ENCODE results near the gene KCNQ1.

Gene KCNQ1

GRCh38 chr11:2649848-2650247 is 205.0 kb downstream of the KCNQ1 start:
- Histone ChIP-seq H4K20me1 (ENCODE audit: insufficient read depth, low read length) (no peaks in the 10 kb centered on the region), H3K36me3 (ENCODE audit: insufficient read depth, low read length) (no peaks in the 10 kb centered on the region), H3K9ac (ENCODE audit: low read depth, low read length) (no peak overlapping the region), H3K79me2 (ENCODE audit: insufficient read depth, low read length) (no peaks in the 10 kb centered on the region), H3K4me1 (ENCODE audit: insufficient read depth, low read length) (no peaks in the 10 kb centered on the region), H3K27ac (ENCODE audit: low read length) (no peak overlapping the region), H2AFZ (ENCODE audit: low read depth, low read length) (no peak overlapping the region), H3K9me3 (ENCODE audit: insufficient read depth, low read length, severe bottlenecking) (peaks cover 25% of the 10 kb centered on the region), H3K4me3 (ENCODE audit: low read depth in 1 of 2, low read length in 2 of 2) (no peak overlapping the region), H3K4me2 (ENCODE audit: insufficient read depth, low read length) (no peak overlapping the region), H3K27me3 (ENCODE audit: insufficient read depth, low read length, poor library complexity) (no peaks in the 10 kb centered on the region)
- no peak for ATAC-seq (ENCODE audit: insufficient read depth, low read depth)
- no peak for TF ChIP-seq CTCF (IDR thresholded peaks at IDR 0.05; ENCODE audit: borderline replicate concordance, extremely low read depth, low read length, poor library complexity, severe bottlenecking)
- no peak for TF ChIP-seq EZH2 (IDR thresholded peaks at IDR 0.05; ENCODE audit: borderline replicate concordance, low read depth, low read length, severe bottlenecking)
- DNase-seq, result no peak

- no peak overlapping the region for H3K4me2 ChIP-seq (ENCODE audit: insufficient read depth, low read length)
- H3K27me3 ChIP-seq (ENCODE audit: insufficient read depth, low read length, poor library complexity), result no peaks in the 10 kb centered on the region
- H3K9ac ChIP-seq (ENCODE audit: low read depth, low read length), result no peak overlapping the region
- H3K4me1 ChIP-seq (ENCODE audit: insufficient read depth, low read length), result no peaks in the 10 kb centered on the region
- ATAC-seq (ENCODE audit: insufficient read depth, low read depth) (no peak), DNase-seq (no peak)
- no peak for TF ChIP-seq EZH2 (IDR thresholded peaks at IDR 0.05; ENCODE audit: borderline replicate concordance, low read depth, low read length, severe bottlenecking)
- TF ChIP-seq CTCF (IDR thresholded peaks at IDR 0.05; ENCODE audit: borderline replicate concordance, extremely low read depth, low read length, poor library complexity, severe bottlenecking), result no peak
- no peaks in the 10 kb centered on the region for H3K79me2 ChIP-seq (ENCODE audit: insufficient read depth, low read length)
- H3K36me3 ChIP-seq (ENCODE audit: insufficient read depth, low read length), result no peaks in the 10 kb centered on the region
- no peak overlapping the region for H2AFZ ChIP-seq (ENCODE audit: low read depth, low read length)
- peaks cover 20% of the 10 kb centered on the region for H3K9me3 ChIP-seq (ENCODE audit: insufficient read depth, low read length, severe bottlenecking)
- H3K4me3 ChIP-seq (ENCODE audit: low read depth in 1 of 2, low read length in 2 of 2), result no peak overlapping the region
- no peaks in the 10 kb centered on the region for H4K20me1 ChIP-seq (ENCODE audit: insufficient read depth, low read length)
- no peak overlapping the region for H3K27ac ChIP-seq (ENCODE audit: low read length)
Measured at GRCh38 chr11:2650343-2650867, 205.6 kb downstream of the KCNQ1 start.

- H4K20me1 ChIP-seq (ENCODE audit: insufficient read depth, low read length), result no peaks in the 10 kb centered on the region
- no peak overlapping the region for H2AFZ ChIP-seq (ENCODE audit: low read depth, low read length)
- DNase-seq, result no peak
- H3K79me2 ChIP-seq (ENCODE audit: insufficient read depth, low read length), result no peaks in the 10 kb centered on the region
- no peak for TF ChIP-seq CTCF (IDR thresholded peaks at IDR 0.05; ENCODE audit: borderline replicate concordance, extremely low read depth, low read length, poor library complexity, severe bottlenecking)
- TF ChIP-seq EZH2 (IDR thresholded peaks at IDR 0.05; ENCODE audit: borderline replicate concordance, low read depth, low read length, severe bottlenecking), result no peak
- peaks cover 19% of the 10 kb centered on the region for H3K9me3 ChIP-seq (ENCODE audit: insufficient read depth, low read length, severe bottlenecking)
- no peak overlapping the region for H3K4me3 ChIP-seq (ENCODE audit: low read depth in 1 of 2, low read length in 2 of 2)
- H3K4me2 ChIP-seq (ENCODE audit: insufficient read depth, low read length), result no peak overlapping the region
- no peaks in the 10 kb centered on the region for H3K27me3 ChIP-seq (ENCODE audit: insufficient read depth, low read length, poor library complexity)
- H3K27ac ChIP-seq (ENCODE audit: low read length), result no peak overlapping the region
- no peaks in the 10 kb centered on the region for H3K4me1 ChIP-seq (ENCODE audit: insufficient read depth, low read length)
- no peak for ATAC-seq (ENCODE audit: insufficient read depth, low read depth)
- no peaks in the 10 kb centered on the region for H3K36me3 ChIP-seq (ENCODE audit: insufficient read depth, low read length)
- H3K9ac ChIP-seq (ENCODE audit: low read depth, low read length), result no peak overlapping the region
Measured at GRCh38 chr11:2651054-2651617, 206.3 kb downstream of the KCNQ1 start.
